Mucosa of rectum (tissue), 2 donors: ENCODE data around the gene EMD.
A peak's percentile ranks its signal among the peaks of the same experiment; 100 is the strongest.

Experiments used
- H3K27ac ChIP-seq, 2 donors: one replicate each; pipeline ENCODE4 v1.7.0; 2013; ENCODE audit warnings: inconsistent platforms in 2 of 2, low read depth in 2 of 2, low read length in 2 of 2
- H3K27me3 ChIP-seq, 2 donors: one replicate each; pipeline ENCODE4 v1.7.0; 2013; ENCODE audit warnings: low read length in 2 of 2; ENCODE audit not compliant: control insufficient read depth in 2 of 2, insufficient read depth in 2 of 2
- H3K36me3 ChIP-seq, 2 donors: one replicate each; pipeline ENCODE4 v1.7.0; 2013; ENCODE audit warnings: low read length in 2 of 2; ENCODE audit not compliant: control insufficient read depth in 2 of 2, insufficient read depth in 2 of 2
- H3K4me1 ChIP-seq, 2 donors: one replicate each; pipeline ENCODE4 v1.7.0; 2013; ENCODE audit warnings: low read length in 2 of 2, mild to moderate bottlenecking in 1 of 2; ENCODE audit not compliant: control insufficient read depth in 2 of 2, insufficient read depth in 2 of 2
- H3K4me3 ChIP-seq, 2 donors: one replicate each; pipeline ENCODE4 v1.7.0; 2013; ENCODE audit warnings: low read length in 2 of 2
- H3K9ac ChIP-seq, 2 donors: one replicate each; pipeline ENCODE4 v1.7.0; 2013; ENCODE audit warnings: low read length in 2 of 2, low read depth in 1 of 2, mild to moderate bottlenecking in 1 of 2
- H3K9me3 ChIP-seq, 2 donors: one replicate each; pipeline ENCODE4 v1.7.0; 2013; ENCODE audit warnings: low read length in 2 of 2; ENCODE audit not compliant: control insufficient read depth in 2 of 2
- donor health status: healthy.
- donor health status: Normal muscosa, but diverticular disease.

EMD gene

GRCh38 chrX:154363706-154364439, 15.2 kb upstream of the EMD start:
- H3K36me3 ChIP-seq: peaks cover 9 to 19% of the 10 kb centered on the region in 2 donors
- H3K9me3 ChIP-seq: no peaks in the 10 kb centered on the region
- no peak overlapping the region for H3K27ac ChIP-seq
- no peak overlapping the region for H3K4me3 ChIP-seq
- peaks cover 0 to 10% of the 10 kb centered on the region in 2 donors for H3K4me1 ChIP-seq
- H3K27me3 ChIP-seq: no peaks in the 10 kb centered on the region
- H3K9ac ChIP-seq: no peak overlapping the region

- Histone ChIP-seq H3K27ac (no peak overlapping the region), H3K9me3 (no peaks in the 10 kb centered on the region), H3K4me1 (peaks cover 0 to 10% of the 10 kb centered on the region in 2 donors), H3K36me3 (peaks cover 9 to 16% of the 10 kb centered on the region in 2 donors), H3K27me3 (peaks cover 5% of the 10 kb centered on the region in 2 donors), H3K9ac (no peak overlapping the region), H3K4me3 (no peak overlapping the region)
Measured at GRCh38 chrX:154365052-154365600, 14.0 kb upstream of the EMD start.

- no peak overlapping the region for H3K9ac ChIP-seq
- H3K36me3 ChIP-seq: peaks cover 9 to 16% of the 10 kb centered on the region in 2 donors
- peaks cover 3 to 10% of the 10 kb centered on the region in 2 donors for H3K4me1 ChIP-seq
- H3K4me3 ChIP-seq: no peak overlapping the region
- peaks cover 5% of the 10 kb centered on the region in 2 donors for H3K27me3 ChIP-seq
- H3K27ac ChIP-seq: peak overlapping the region in 1 of 2 donors; percentile 16
- no peaks in the 10 kb centered on the region for H3K9me3 ChIP-seq
Measured at GRCh38 chrX:154365997-154366665, 13.0 kb upstream of the EMD start.

- Histone ChIP-seq H3K9me3 (no peaks in the 10 kb centered on the region), H3K4me1 (peaks cover 3 to 10% of the 10 kb centered on the region in 2 donors), H3K36me3 (peaks cover 6 to 12% of the 10 kb centered on the region in 2 donors), H3K4me3 (no peak overlapping the region), H3K27me3 (peaks cover 5% of the 10 kb centered on the region in 2 donors), H3K27ac (peak overlapping the region in 1 of 2 donors; percentile 16), H3K9ac (no peak overlapping the region)
Measured at GRCh38 chrX:154366666-154367055, 12.4 kb upstream of the EMD start.

- Histone ChIP-seq H3K27me3 (peaks cover 5 to 10% of the 10 kb centered on the region in 2 donors), H3K4me1 (peaks cover 3 to 10% of the 10 kb centered on the region in 2 donors), H3K4me3 (no peak overlapping the region), H3K36me3 (peaks cover 3 to 7% of the 10 kb centered on the region in 2 donors), H3K27ac (peak overlapping the region; percentile 80 to 90), H3K9me3 (no peaks in the 10 kb centered on the region), H3K9ac (peak overlapping the region in 1 of 2 donors; percentile 32)
Measured at GRCh38 chrX:154367474-154368308, 11.4 kb upstream of the EMD start.

- Histone ChIP-seq H3K9ac (peak overlapping the region; percentile 41 to 45), H3K4me1 (peaks cover 7 to 15% of the 10 kb centered on the region in 2 donors), H3K27me3 (peaks cover 5 to 10% of the 10 kb centered on the region in 2 donors), H3K27ac (peak overlapping the region; percentile 80 to 90), H3K9me3 (no peaks in the 10 kb centered on the region), H3K36me3 (peaks cover 0 to 6% of the 10 kb centered on the region in 2 donors), H3K4me3 (peak overlapping the region; percentile 49 to 57)
Measured at GRCh38 chrX:154368630-154369448, 10.3 kb upstream of the EMD start.

GRCh38 chrX:154369449-154370299, 9.4 kb upstream of the EMD start:
- Histone ChIP-seq H3K4me1 (peaks cover 10 to 19% of the 10 kb centered on the region in 2 donors), H3K4me3 (peak overlapping the region; percentile 49 to 71), H3K9ac (peak overlapping the region; percentile 36 to 56), H3K27me3 (peaks cover 5 to 10% of the 10 kb centered on the region in 2 donors), H3K27ac (peak overlapping the region; percentile 80 to 90), H3K9me3 (no peaks in the 10 kb centered on the region), H3K36me3 (no peaks in the 10 kb centered on the region)

GRCh38 chrX:154370300-154371016, 8.6 kb upstream of the EMD start:
- peaks cover 10 to 19% of the 10 kb centered on the region in 2 donors for H3K4me1 ChIP-seq
- peaks cover 5 to 10% of the 10 kb centered on the region in 2 donors for H3K27me3 ChIP-seq
- peak overlapping the region; percentile 69 to 90 for H3K27ac ChIP-seq
- H3K9ac ChIP-seq: peak overlapping the region; percentile 36 to 70
- peak overlapping the region; percentile 62 to 81 for H3K4me3 ChIP-seq
- H3K36me3 ChIP-seq: no peaks in the 10 kb centered on the region
- no peaks in the 10 kb centered on the region for H3K9me3 ChIP-seq
